MG63 (cell line): ENCODE data around the gene CECR2. TPM values are rescaled to one million over a fixed set of nuclear protein-coding genes. Genes with fewer than 3 reads are reported as not detected.
"Not testable (repeated sequence)": the region's sequence is repeated elsewhere in the genome, so short reads cannot be mapped to it uniquely, and the experiment has no call there.

ENCODE experiments used
- DNase-seq: peaks from one replicate; pipeline ENCODE4 v3.0.0-alpha.2; 2020
- H3K27me3 ChIP-seq: fragments of 250-450 bp; sonication (Bioruptor Pico); 2 replicates; pipeline ENCODE4 v1.5.1; 2020; ENCODE audit warnings: mild to moderate bottlenecking, moderate library complexity
- H3K36me3 ChIP-seq: fragments of 250-450 bp; sonication (Bioruptor Pico); 2 replicates; pipeline ENCODE4 v1.5.1; 2020; ENCODE audit warnings: mild to moderate bottlenecking, moderate library complexity
- H3K4me3 ChIP-seq: fragments of 250-450 bp; sonication (Bioruptor Pico); 2 replicates; pipeline ENCODE4 v1.5.1; 2020; ENCODE audit warnings: mild to moderate bottlenecking, moderate library complexity
- H3K9me3 ChIP-seq: fragments of 250-450 bp; sonication (Bioruptor Pico); 2 replicates; pipeline ENCODE4 v1.5.1; 2020; ENCODE audit warnings: mild to moderate bottlenecking, moderate library complexity
- total RNA-seq: library from RNA; depleted of rRNA; stranded (reverse); fragments of >200 nt; shearing (Covaris generic); gene quantifications from 2 replicates; pipeline ENCODE4 v1.2.3, GENCODE V29; 2014; ENCODE audit warnings: low replicate concordance

CECR2 gene
- total RNA-seq, 1 experiment from 2014 or later = 0.20 TPM

DNA sequence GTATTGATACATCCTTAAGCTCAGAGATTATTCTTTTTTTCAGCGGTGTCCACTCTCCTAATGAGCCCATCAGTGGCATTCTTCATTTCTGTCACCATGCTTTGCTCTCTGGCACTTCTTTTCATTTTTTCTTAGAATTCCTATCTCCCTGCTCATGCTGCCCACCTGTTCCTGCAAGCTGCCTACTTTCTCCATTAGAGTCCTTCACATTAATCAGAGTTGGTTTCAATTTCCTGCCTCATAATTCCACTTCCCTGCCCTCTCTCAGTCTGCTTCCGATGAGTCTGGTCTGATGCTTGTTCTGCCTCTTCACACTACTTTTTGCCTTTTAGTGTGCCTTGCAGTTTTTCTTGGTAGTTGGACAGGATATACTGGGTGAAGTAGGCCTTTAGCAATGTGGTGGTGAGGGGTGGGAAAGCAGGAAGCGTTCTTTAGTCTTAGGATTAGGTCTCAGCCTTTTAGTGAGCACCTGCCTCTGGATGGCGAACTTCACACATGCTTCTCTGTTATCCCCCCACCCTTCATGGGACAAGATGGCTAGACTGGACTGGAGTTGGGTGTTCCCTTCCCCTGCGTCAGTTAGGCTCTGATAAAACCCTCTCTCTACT, 53.6 kb downstream of the CECR2 start:
- H3K9me3 ChIP-seq = no peaks in the 10 kb centered on the region
- no peaks in the 10 kb centered on the region for H3K27me3 ChIP-seq
- no peak overlapping the region for H3K4me3 ChIP-seq
- no peak for DNase-seq
- no peaks in the 10 kb centered on the region for H3K36me3 ChIP-seq

- no peaks in the 10 kb centered on the region for H3K9me3 ChIP-seq
- no peaks in the 10 kb centered on the region for H3K27me3 ChIP-seq
- no peak for DNase-seq
- H3K4me3 ChIP-seq = no peak overlapping the region
- no peaks in the 10 kb centered on the region for H3K36me3 ChIP-seq
Observed at GRCh38 chr22:17423616-17424015, 54.4 kb downstream of the CECR2 start.

DNA sequence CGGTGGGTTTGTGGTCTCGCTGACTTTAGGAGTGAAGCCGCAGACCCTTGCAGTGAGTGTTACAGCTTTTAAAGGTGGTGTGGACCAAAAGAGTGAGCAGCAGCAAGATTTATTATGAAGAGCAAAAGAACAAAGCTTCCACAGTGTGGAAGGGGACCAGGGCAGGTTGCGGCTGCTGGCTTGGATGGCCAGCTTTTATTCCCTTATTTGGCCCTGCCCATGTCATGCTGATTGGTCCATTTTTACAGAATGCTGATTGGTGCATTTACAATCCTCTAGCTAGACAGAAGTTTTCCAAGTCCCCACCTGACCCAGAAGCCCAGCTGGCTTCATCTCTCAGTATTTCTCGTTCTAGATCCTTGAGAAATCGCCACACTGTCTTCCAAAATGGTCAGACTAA, 58.3 kb downstream of the CECR2 start:
- H3K4me3 ChIP-seq, H3K27me3 ChIP-seq, H3K9me3 ChIP-seq, DNase-seq, H3K36me3 ChIP-seq: not testable (repeated sequence)

DNA sequence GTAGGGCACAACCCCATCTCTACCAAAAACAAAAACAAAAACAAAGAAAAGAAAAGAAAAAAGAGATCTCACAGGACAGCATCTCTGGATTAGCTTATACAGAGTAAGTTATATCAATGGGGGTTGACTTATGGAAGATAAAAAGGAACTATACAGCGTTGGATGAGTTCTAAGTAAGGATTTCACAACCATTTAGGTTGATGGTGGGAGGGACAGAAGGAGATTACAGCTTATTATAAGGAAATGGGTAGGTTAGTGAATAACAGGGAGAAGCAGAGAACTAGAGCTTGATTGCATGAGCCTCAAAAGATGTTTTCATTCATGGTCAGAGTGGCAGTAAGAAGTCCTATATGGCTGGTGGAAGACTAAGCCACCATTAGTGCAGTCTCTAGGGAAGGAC, 60.3 kb downstream of the CECR2 start:
- H3K4me3 ChIP-seq = no peak overlapping the region
- no peaks in the 10 kb centered on the region for H3K36me3 ChIP-seq
- no peak for DNase-seq
- H3K27me3 ChIP-seq = no peaks in the 10 kb centered on the region
- no peaks in the 10 kb centered on the region for H3K9me3 ChIP-seq

DNA sequence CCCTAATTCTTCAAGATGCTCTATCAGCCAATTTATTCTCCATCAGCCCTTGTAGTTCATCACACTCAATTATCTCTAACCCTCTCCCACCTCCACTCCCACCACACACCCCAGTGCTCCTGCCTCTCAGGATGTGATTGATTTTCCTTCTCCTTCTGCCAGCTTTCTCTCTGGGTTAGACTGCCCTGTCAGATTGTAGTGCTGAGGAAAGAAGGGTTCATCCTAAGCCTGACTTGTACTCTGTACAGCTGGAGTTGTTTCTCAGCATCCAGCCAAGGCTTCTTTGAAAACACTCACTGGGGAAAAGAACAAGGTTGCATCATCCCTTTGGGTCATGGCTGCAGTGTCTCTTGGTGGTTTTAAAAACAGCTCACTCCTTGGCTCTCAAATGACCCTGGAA, 61.2 kb downstream of the CECR2 start:
- H3K27me3 ChIP-seq = no peaks in the 10 kb centered on the region
- H3K36me3 ChIP-seq = no peaks in the 10 kb centered on the region
- H3K9me3 ChIP-seq = no peaks in the 10 kb centered on the region
- DNase-seq = peak; percentile 34
- H3K4me3 ChIP-seq = no peak overlapping the region

GRCh38 chr22:17431179-17431578, 61.9 kb downstream of the CECR2 start:
- H3K4me3 ChIP-seq = no peak overlapping the region
- H3K36me3 ChIP-seq = no peaks in the 10 kb centered on the region
- DNase-seq = no peak
- no peaks in the 10 kb centered on the region for H3K9me3 ChIP-seq
- no peaks in the 10 kb centered on the region for H3K27me3 ChIP-seq

DNA sequence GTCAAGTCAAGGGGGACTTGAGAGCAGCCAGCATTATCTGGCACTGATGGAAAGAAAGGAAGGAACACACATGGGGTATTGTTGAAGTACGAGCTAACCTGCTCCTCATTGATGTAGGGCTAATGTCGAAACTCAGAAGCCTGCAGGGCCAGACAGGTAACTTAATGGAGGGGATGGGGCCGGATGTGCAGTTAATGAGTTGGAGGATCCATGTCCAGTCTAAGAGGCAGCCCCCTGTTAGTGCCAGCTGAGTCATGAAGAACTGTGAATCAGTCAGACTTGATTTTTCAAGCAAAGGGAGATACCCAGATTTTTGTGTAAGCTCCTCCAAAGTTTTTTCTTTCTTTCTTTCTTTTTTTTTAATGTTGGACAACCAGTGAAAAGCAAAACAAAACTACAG, 65.6 kb downstream of the CECR2 start:
- Histone ChIP-seq H3K36me3 (no peaks in the 10 kb centered on the region), H3K4me3 (no peak overlapping the region), H3K27me3 (no peaks in the 10 kb centered on the region), H3K9me3 (no peaks in the 10 kb centered on the region)
- peak; percentile 9 for DNase-seq

DNA sequence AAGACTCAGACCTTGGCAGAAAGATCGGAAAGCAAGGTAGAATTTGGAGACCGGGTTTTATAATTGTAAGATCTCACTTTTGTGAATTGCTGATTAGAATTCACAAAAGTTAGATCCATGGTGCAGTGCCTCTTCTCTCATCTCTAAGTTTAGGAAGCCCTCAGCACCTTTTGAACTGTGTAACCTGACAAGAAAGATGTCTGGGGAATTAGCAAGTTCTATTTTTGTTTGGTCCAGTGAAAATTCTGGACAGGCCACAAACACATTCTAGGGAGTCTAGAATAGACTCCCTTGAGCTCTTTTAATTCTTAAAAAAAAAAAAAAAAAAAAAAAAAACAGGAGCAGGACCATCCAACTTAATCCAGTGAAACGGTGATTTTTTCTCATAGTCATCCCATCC, 66.1 kb downstream of the CECR2 start:
- DNase-seq = no peak
- Histone ChIP-seq H3K4me3 (no peak overlapping the region), H3K27me3 (no peaks in the 10 kb centered on the region), H3K36me3 (no peaks in the 10 kb centered on the region), H3K9me3 (no peaks in the 10 kb centered on the region)

- Histone ChIP-seq H3K27me3 (no peaks in the 10 kb centered on the region), H3K4me3 (no peak overlapping the region), H3K36me3 (no peaks in the 10 kb centered on the region), H3K9me3 (no peaks in the 10 kb centered on the region)
- DNase-seq = no peak
Observed at GRCh38 chr22:17436382-17436980, 67.2 kb downstream of the CECR2 start.

DNA sequence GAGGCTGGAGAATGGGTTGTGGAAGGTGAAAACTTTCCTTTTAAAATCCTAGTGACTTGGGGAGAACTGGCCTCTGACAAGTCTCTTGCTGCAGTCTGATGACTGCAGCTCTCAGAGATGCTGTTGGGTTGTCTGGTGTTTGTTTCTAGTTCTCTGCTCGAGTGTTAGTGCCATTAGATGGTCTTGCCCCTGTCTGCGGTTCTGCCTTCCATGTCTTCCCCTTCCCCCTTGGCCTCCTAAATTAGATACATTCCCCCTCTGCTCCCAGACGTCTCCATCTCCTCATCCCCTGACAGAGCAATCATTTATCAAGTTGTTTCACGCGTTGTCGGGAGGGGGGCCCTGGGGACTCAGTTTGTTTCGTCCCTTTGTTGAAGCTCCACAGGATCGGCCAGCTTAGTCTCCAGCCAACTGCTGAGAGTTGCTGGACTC, 67.7 kb downstream of the CECR2 start:
- no peaks in the 10 kb centered on the region for H3K9me3 ChIP-seq
- H3K4me3 ChIP-seq = no peak overlapping the region
- no peaks in the 10 kb centered on the region for H3K36me3 ChIP-seq
- no peaks in the 10 kb centered on the region for H3K27me3 ChIP-seq
- no peak for DNase-seq

DNA sequence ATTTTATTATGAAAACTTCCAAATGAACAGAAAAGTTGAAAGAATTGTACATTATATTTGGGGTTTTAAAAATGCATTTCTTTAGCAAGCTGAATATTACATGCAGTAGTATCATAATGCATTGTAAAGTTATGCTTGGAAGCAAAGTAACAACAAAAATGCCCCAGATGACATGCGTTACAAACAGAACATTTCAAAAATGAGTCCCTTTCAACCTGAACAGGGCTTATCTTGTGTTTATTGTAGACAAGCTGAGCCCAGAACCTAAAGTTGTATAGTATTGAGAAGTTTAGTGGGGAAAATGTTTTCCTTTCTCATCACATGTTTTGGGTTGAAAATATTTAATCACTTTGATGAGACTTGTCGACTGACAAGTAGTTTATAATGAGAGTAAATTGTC, 68.8 kb downstream of the CECR2 start:
- H3K36me3 ChIP-seq = no peaks in the 10 kb centered on the region
- H3K4me3 ChIP-seq = no peak overlapping the region
- no peaks in the 10 kb centered on the region for H3K9me3 ChIP-seq
- no peak for DNase-seq
- H3K27me3 ChIP-seq = no peaks in the 10 kb centered on the region

- Histone ChIP-seq H3K4me3 (no peak overlapping the region), H3K9me3 (no peaks in the 10 kb centered on the region), H3K36me3 (no peaks in the 10 kb centered on the region), H3K27me3 (no peaks in the 10 kb centered on the region)
- no peak for DNase-seq
Observed at GRCh38 chr22:17441326-17441725, 72.1 kb downstream of the CECR2 start.

DNA sequence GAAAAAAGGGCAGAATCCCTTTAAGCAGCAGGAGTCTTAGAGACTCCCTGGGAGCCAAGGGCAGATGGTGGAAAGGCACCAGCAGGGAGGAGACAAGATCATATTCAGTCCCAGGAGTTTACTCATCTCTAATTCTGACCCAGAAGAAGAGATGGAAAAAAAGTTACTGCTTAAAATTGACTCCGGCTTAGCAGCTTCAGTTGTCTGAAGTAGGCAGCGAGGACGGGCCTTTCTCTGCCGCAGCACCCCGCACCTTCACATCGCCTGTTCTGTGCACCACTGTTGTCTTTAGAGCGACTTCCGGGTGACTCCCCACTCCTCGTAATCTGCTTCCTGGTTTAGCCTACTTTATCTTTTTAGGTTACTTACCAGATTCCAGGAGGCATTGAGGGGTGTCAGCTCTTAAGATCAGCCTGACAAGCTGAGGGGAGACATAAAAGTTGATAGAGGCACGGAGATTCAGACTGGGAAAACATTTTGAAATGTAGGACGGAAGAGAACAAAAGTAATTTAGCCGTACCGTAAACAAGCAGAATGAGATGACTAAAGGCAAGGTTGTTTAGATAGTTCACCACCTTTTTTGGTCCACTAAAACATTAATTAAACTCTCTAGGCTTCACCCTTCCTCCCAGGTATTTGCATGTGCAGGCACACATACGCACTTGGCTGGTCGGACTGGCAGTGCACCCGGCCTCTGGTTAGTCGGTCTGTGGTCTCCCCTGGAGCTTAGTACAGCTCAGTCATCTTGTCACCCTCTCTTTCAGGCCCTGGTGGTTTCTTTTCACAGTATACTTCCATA, 74.3 kb downstream of the CECR2 start:
- DNase-seq = no peak
- Histone ChIP-seq H3K27me3 (no peaks in the 10 kb centered on the region), H3K4me3 (no peak overlapping the region), H3K9me3 (no peaks in the 10 kb centered on the region), H3K36me3 (no peaks in the 10 kb centered on the region)

DNA sequence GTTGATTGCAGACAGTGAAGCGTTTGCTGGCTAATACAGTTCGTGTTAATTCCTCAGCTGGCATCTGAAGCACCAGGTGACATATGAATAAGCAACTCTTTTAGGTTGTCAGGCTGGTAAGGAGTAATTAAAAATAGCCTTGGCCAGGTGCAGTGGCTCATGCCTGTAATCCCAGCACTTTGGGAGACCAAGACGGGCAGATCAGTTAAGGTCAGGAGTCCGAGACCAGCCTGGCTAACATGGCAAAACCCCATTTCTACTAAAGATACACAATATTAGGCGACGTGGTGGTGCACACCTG, 74.9 kb downstream of the CECR2 start:
- no peak overlapping the region for H3K4me3 ChIP-seq
- H3K9me3 ChIP-seq = no peaks in the 10 kb centered on the region
- DNase-seq = no peak
- no peaks in the 10 kb centered on the region for H3K27me3 ChIP-seq
- no peaks in the 10 kb centered on the region for H3K36me3 ChIP-seq

GRCh38 chr22:17446698-17447097, 77.4 kb downstream of the CECR2 start:
- Histone ChIP-seq H3K27me3 (no peaks in the 10 kb centered on the region), H3K9me3 (no peaks in the 10 kb centered on the region), H3K36me3 (no peaks in the 10 kb centered on the region), H3K4me3 (no peak overlapping the region)
- no peak for DNase-seq

DNA sequence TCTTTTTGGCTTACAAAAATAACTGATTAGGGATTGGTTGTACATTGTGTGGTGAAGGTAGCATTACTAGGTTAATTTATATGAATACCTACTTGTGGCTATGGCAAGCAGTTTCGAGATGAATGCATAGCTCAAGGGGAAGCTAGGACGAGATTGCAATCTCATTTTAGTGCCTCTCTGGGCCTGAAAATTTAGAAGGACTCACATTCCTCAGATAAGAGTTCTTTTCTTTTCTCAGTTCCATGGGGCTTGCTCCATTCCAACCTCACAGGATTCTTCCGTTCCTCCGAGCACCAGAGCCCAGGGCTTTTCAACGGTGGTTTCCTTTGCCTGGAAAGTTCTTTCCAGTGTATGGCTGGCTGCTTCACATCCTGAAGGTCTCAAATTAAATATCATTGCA, 82.1 kb downstream of the CECR2 start:
- H3K9me3 ChIP-seq = no peaks in the 10 kb centered on the region
- no peak overlapping the region for H3K4me3 ChIP-seq
- H3K27me3 ChIP-seq = no peaks in the 10 kb centered on the region
- H3K36me3 ChIP-seq = no peaks in the 10 kb centered on the region
- DNase-seq = no peak

- Histone ChIP-seq H3K36me3 (no peaks in the 10 kb centered on the region), H3K4me3 (no peak overlapping the region), H3K27me3 (no peaks in the 10 kb centered on the region; the same call in 1 of the 2 replicates), H3K9me3 (no peaks in the 10 kb centered on the region)
- DNase-seq = no peak
Observed at GRCh38 chr22:17460895-17461294, 91.6 kb downstream of the CECR2 start.

GRCh38 chr22:17470880-17471500, 101.7 kb downstream of the CECR2 start:
- Histone ChIP-seq H3K27me3 (no peaks in the 10 kb centered on the region), H3K9me3 (no peaks in the 10 kb centered on the region), H3K4me3 (no peak overlapping the region), H3K36me3 (no peaks in the 10 kb centered on the region)
- no peak for DNase-seq
